ENCODE results near the gene FBXL13.

Gene FBXL13

GRCh38 chr7:103100348-103100747, 25.8 kb upstream of the FBXL13 start:
- no peak for TF ChIP-seq CREB1 (IDR thresholded peaks at IDR 0.05; ENCODE audit: low read depth)
- TF ChIP-seq EP300 (IDR thresholded peaks at IDR 0.05; ENCODE audit: borderline replicate concordance), result no peak
- TF ChIP-seq, protein P1, sequence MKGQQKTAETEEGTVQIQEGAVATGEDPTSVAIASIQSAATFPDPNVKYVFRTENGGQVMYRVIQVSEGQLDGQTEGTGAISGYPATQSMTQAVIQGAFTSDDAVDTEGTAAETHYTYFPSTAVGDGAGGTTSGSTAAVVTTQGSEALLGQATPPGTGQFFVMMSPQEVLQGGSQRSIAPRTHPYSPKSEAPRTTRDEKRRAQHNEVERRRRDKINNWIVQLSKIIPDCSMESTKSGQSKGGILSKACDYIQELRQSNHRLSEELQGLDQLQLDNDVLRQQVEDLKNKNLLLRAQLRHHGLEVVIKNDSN (IDR thresholded peaks at IDR 0.05), result no peak
- TF ChIP-seq RAD21 (IDR thresholded peaks at IDR 0.05; ENCODE audit: low read depth), result no peak
- TF ChIP-seq CEBPB (IDR thresholded peaks at IDR 0.05), result no peak
- TF ChIP-seq TEAD4 (IDR thresholded peaks at IDR 0.05), result no peak
- TF ChIP-seq FOXM1 (IDR thresholded peaks at IDR 0.05; ENCODE audit: borderline replicate concordance, low read depth), result no peak
- TF ChIP-seq NFIC (IDR thresholded peaks at IDR 0.05), result no peak
- TF ChIP-seq EGR1 (IDR thresholded peaks at IDR 0.05), result no peak
- TF ChIP-seq YY1 (IDR thresholded peaks at IDR 0.05; ENCODE audit: low read depth), result no peak

GRCh38 chr7:103097041-103097440, 22.4 kb upstream of the FBXL13 start:
- TF ChIP-seq MAX (IDR thresholded peaks at IDR 0.05), result no peak
- TF ChIP-seq YY1 (IDR thresholded peaks at IDR 0.05; ENCODE audit: low read depth), result no peak
- TF ChIP-seq FOXM1 (IDR thresholded peaks at IDR 0.05; ENCODE audit: borderline replicate concordance, low read depth), result no peak

GRCh38 chr7:103094102-103094501, 19.5 kb upstream of the FBXL13 start:
- no peak for TF ChIP-seq ZBTB7A (IDR thresholded peaks at IDR 0.05; ENCODE audit: low read depth)

DNA sequence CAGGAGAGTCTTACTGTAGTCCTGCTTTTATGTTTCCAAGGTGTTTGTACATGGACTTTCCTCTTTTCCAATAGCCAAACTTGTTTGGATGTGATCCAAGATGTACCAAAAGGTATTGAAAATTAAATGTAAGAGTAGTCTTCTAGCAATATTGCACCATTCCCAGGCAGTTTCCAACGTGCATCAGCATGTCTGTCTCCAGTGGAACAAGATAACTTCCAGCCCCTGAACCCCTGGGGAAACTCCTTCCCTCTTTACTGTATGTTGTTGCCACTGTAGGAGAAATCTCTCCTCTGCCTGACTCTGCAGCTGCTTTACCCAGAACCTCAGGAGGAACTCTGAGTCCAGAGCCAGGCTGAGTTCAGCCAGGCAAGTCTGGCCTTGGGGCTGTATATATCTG, 18.8 kb upstream of the FBXL13 start:
- TF ChIP-seq RAD21 (IDR thresholded peaks at IDR 0.05; ENCODE audit: low read depth), result no peak
- TF ChIP-seq YY1 (IDR thresholded peaks at IDR 0.05; ENCODE audit: low read depth), result no peak
- no peak for TF ChIP-seq FOXM1 (IDR thresholded peaks at IDR 0.05; ENCODE audit: borderline replicate concordance, low read depth)
- no peak for TF ChIP-seq TCF12 (IDR thresholded peaks at IDR 0.05; ENCODE audit: low read depth)
- no peak for TF ChIP-seq TEAD4 (IDR thresholded peaks at IDR 0.05)
- TF ChIP-seq EP300 (IDR thresholded peaks at IDR 0.05; ENCODE audit: borderline replicate concordance), result no peak
- no peak for TF ChIP-seq CEBPB (IDR thresholded peaks at IDR 0.05)
- TF ChIP-seq, protein P2, sequence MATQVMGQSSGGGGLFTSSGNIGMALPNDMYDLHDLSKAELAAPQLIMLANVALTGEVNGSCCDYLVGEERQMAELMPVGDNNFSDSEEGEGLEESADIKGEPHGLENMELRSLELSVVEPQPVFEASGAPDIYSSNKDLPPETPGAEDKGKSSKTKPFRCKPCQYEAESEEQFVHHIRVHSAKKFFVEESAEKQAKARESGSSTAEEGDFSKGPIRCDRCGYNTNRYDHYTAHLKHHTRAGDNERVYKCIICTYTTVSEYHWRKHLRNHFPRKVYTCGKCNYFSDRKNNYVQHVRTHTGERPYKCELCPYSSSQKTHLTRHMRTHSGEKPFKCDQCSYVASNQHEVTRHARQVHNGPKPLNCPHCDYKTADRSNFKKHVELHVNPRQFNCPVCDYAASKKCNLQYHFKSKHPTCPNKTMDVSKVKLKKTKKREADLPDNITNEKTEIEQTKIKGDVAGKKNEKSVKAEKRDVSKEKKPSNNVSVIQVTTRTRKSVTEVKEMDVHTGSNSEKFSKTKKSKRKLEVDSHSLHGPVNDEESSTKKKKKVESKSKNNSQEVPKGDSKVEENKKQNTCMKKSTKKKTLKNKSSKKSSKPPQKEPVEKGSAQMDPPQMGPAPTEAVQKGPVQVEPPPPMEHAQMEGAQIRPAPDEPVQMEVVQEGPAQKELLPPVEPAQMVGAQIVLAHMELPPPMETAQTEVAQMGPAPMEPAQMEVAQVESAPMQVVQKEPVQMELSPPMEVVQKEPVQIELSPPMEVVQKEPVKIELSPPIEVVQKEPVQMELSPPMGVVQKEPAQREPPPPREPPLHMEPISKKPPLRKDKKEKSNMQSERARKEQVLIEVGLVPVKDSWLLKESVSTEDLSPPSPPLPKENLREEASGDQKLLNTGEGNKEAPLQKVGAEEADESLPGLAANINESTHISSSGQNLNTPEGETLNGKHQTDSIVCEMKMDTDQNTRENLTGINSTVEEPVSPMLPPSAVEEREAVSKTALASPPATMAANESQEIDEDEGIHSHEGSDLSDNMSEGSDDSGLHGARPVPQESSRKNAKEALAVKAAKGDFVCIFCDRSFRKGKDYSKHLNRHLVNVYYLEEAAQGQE (IDR thresholded peaks at IDR 0.05; ENCODE audit: low read depth), result no peak
- TF ChIP-seq NFIC (IDR thresholded peaks at IDR 0.05), result no peak

DNA sequence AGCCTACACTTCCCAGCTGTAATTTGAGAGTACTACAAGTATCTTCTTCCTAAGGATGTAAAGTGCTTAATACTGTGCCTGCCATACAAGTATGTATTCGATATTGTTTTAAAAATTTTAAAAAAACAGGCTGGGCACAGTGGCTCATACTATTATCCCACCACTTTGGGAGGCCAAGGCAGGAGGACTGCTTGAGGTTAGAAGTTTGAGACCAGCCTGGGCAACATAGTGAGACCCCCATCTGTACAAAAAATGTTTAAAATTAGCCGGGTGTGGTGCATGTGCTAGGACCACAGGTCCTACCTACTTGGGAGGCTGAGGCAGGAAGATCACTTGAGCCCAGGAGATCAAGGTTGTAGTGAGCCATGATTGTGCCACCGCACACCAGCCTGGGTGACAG, 8.6 kb upstream of the FBXL13 start:
- TF ChIP-seq RAD21 (IDR thresholded peaks at IDR 0.05; ENCODE audit: low read depth) (no peak), FOXM1 (IDR thresholded peaks at IDR 0.05; ENCODE audit: borderline replicate concordance, low read depth) (no peak), TEAD4 (IDR thresholded peaks at IDR 0.05) (no peak), EP300 (IDR thresholded peaks at IDR 0.05; ENCODE audit: borderline replicate concordance) (no peak), TCF12 (IDR thresholded peaks at IDR 0.05; ENCODE audit: low read depth) (no peak), ZBTB7A (IDR thresholded peaks at IDR 0.05; ENCODE audit: low read depth) (no peak), CREB1 (IDR thresholded peaks at IDR 0.05; ENCODE audit: low read depth) (no peak), NFIC (IDR thresholded peaks at IDR 0.05) (no peak), CEBPB (IDR thresholded peaks at IDR 0.05) (no peak), EGR1 (IDR thresholded peaks at IDR 0.05) (no peak), YY1 (IDR thresholded peaks at IDR 0.05; ENCODE audit: low read depth) (no peak), TAF1 (IDR thresholded peaks at IDR 0.05; ENCODE audit: low read depth) (no peak), MAX (IDR thresholded peaks at IDR 0.05) (no peak)
- TF ChIP-seq, protein P1 (IDR thresholded peaks at IDR 0.05), result no peak
- TF ChIP-seq, protein P2 (IDR thresholded peaks at IDR 0.05; ENCODE audit: low read depth), result no peak

- TF ChIP-seq, protein P2 (IDR thresholded peaks at IDR 0.05; ENCODE audit: low read depth), result no peak
- no peak for TF ChIP-seq EP300 (IDR thresholded peaks at IDR 0.05; ENCODE audit: borderline replicate concordance)
- no peak for TF ChIP-seq TCF12 (IDR thresholded peaks at IDR 0.05; ENCODE audit: low read depth)
- no peak for TF ChIP-seq CEBPB (IDR thresholded peaks at IDR 0.05)
- no peak for TF ChIP-seq ZBTB7A (IDR thresholded peaks at IDR 0.05; ENCODE audit: low read depth)
- no peak for TF ChIP-seq YY1 (IDR thresholded peaks at IDR 0.05; ENCODE audit: low read depth)
- TF ChIP-seq NFIC (IDR thresholded peaks at IDR 0.05), result no peak
- TF ChIP-seq TAF1 (IDR thresholded peaks at IDR 0.05; ENCODE audit: low read depth), result no peak
- no peak for TF ChIP-seq EGR1 (IDR thresholded peaks at IDR 0.05)
- no peak for TF ChIP-seq TEAD4 (IDR thresholded peaks at IDR 0.05)
- no peak for TF ChIP-seq FOXM1 (IDR thresholded peaks at IDR 0.05; ENCODE audit: borderline replicate concordance, low read depth)
- no peak for TF ChIP-seq CREB1 (IDR thresholded peaks at IDR 0.05; ENCODE audit: low read depth)
- TF ChIP-seq, protein P1 (IDR thresholded peaks at IDR 0.05), result no peak
- TF ChIP-seq MAX (IDR thresholded peaks at IDR 0.05), result no peak
Measured at GRCh38 chr7:103082497-103082896, 7.9 kb upstream of the FBXL13 start.

Data from Ishikawa (cell line).